A673 (cell line): ENCODE results near the gene KIAA0825. TPM values are rescaled to one million over a fixed set of nuclear protein-coding genes. Genes with fewer than 3 reads are reported as not detected.

Experiments used
- BruUV-seq: library from RNA; stranded (reverse); fragments of 400-500 nt; replicated peaks from 2 replicates; lab custom pipeline; 2021; lab: Mats Ljungman, UMichigan
- CTCF ChIA-PET: fragments of 300-600 bp; sonication (Branson Sonifier 250); formaldehyde crosslinking; loops from one replicate; lab custom pipeline; 2022; ENCODE audit warnings: antibody characterized with exemption; lab: Charles Lee
- POLR2A ChIA-PET: fragments of 300-600 bp; sonication (Branson Sonifier 250); formaldehyde crosslinking; loops from one replicate; lab custom pipeline; 2022; ENCODE audit warnings: antibody characterized with exemption; ENCODE audit not compliant: low non-redundant PET; lab: Charles Lee
- DNase-seq: peaks from one replicate; pipeline ENCODE4 v3.0.0-alpha.2; 2015; ENCODE audit warnings: low spot score
- H3K27ac ChIP-seq: fragments of 200-600 bp; sonication (generic); 2 replicates; pipeline ENCODE4 v1.5.1; 2016; ENCODE audit warnings: mixed run types, low read depth, mild to moderate bottlenecking, mixed read lengths, antibody characterized with exemption, low read length; ENCODE audit not compliant: poor library complexity, severe bottlenecking
- H3K27me3 ChIP-seq: fragments of 200-600 bp; sonication (generic); replicated peaks from 2 replicates; pipeline ENCODE4 v1.6.1; 2017; ENCODE audit warnings: mixed run types, low read depth, mild to moderate bottlenecking, mixed read lengths, antibody characterized with exemption, low read length; ENCODE audit not compliant: insufficient read depth, poor library complexity
- H3K36me3 ChIP-seq: fragments of 200-600 bp; sonication (generic); 2 replicates; pipeline ENCODE4 v1.6.1; 2016; ENCODE audit warnings: mixed run types, mild to moderate bottlenecking, mixed read lengths, antibody characterized with exemption, low read length; ENCODE audit not compliant: insufficient read depth, poor library complexity, severe bottlenecking
- H3K4me1 ChIP-seq: fragments of 200-600 bp; sonication (generic); 2 replicates; pipeline ENCODE4 v1.6.1; 2017; ENCODE audit warnings: mixed run types, mild to moderate bottlenecking, mixed read lengths, antibody characterized with exemption, low read length; ENCODE audit not compliant: insufficient read depth, poor library complexity, severe bottlenecking
- H3K4me3 ChIP-seq: fragments of 200-600 bp; sonication (generic); 2 replicates; pipeline ENCODE4 v1.5.1; 2016; ENCODE audit warnings: low read depth, mixed run types, mild to moderate bottlenecking, mixed read lengths, low read length; ENCODE audit not compliant: poor library complexity, severe bottlenecking
- H3K9me3 ChIP-seq: fragments of 200-600 bp; sonication (generic); 2 replicates; pipeline ENCODE4 v1.6.1; 2016; ENCODE audit warnings: mixed run types, low read depth, mild to moderate bottlenecking, mixed read lengths, antibody characterized with exemption, low read length; ENCODE audit not compliant: poor library complexity, severe bottlenecking
- CTCF ChIP-seq: fragments of 300-800, 200-600 bp; sonication (generic); conservative IDR thresholded peaks from 2 replicates; pipeline ENCODE4 v1.5.1; 2017; ENCODE audit warnings: low read depth, mild to moderate bottlenecking, antibody characterized with exemption, low read length, moderate library complexity, mixed read lengths
- EZH2 ChIP-seq: fragments of 200-600 bp; sonication (generic); IDR thresholded peaks from 2 replicates; pipeline ENCODE4 v1.6.1; 2017; ENCODE audit warnings: borderline replicate concordance, low read depth, mild to moderate bottlenecking, mixed read lengths, antibody characterized with exemption, low read length; ENCODE audit not compliant: poor library complexity, severe bottlenecking
- intact Hi-C: fragments of 100-400 bp; cut with micrococcal nuclease; formaldehyde crosslinking; loops from one replicate; pipeline ENCODE4 v1.10.0; 2022; ENCODE audit not compliant: unreplicated experiment
- total RNA-seq: library from RNA; stranded (reverse); gene quantifications from 2 replicates; pipeline ENCODE4 v1.2.3, GENCODE V29; 2021

Gene KIAA0825
- total RNA-seq, 1 experiment from 2014 or later = 1.2 TPM

- no peak for TF ChIP-seq EZH2
- no peak for TF ChIP-seq CTCF
- no peak for DNase-seq
- Histone ChIP-seq H3K36me3 (no peaks in the 10 kb centered on the region), H3K27me3 (no peaks in the 10 kb centered on the region), H3K9me3 (no peaks in the 10 kb centered on the region), H3K27ac (no peak overlapping the region), H3K4me3 (no peak overlapping the region), H3K4me1 (no peaks in the 10 kb centered on the region)
- CTCF ChIA-PET = no interaction called here
- BruUV-seq = no TSS peak
- POLR2A ChIA-PET = no interaction called here
- intact Hi-C loops = no loop called here
Measured at GRCh38 chr5:94481059-94481458, 137.3 kb downstream of the KIAA0825 start.

- CTCF ChIA-PET = no interaction called here
Measured at GRCh38 chr5:94480486-94480885, 137.9 kb downstream of the KIAA0825 start.

GRCh38 chr5:94473936-94474335 lies 144.5 kb downstream of the KIAA0825 start:
- H3K4me1 ChIP-seq = no peaks in the 10 kb centered on the region
- H3K27me3 ChIP-seq = no peaks in the 10 kb centered on the region
- POLR2A ChIA-PET = no interaction called here
- H3K36me3 ChIP-seq = no peaks in the 10 kb centered on the region
- no peak for TF ChIP-seq CTCF
- no peak for DNase-seq
- no TSS peak for BruUV-seq
- no peaks in the 10 kb centered on the region for H3K9me3 ChIP-seq
- CTCF ChIA-PET = no interaction called here
- H3K4me3 ChIP-seq = no peak overlapping the region
- intact Hi-C loops = no loop called here
- H3K27ac ChIP-seq = no peak overlapping the region

More at GRCh38 chr5:94480486-94480885, 137.9 kb downstream of the KIAA0825 start:
- Histone ChIP-seq H3K9me3 (no peaks in the 10 kb centered on the region), H3K4me3 (no peak overlapping the region), H3K36me3 (no peaks in the 10 kb centered on the region), H3K27ac (no peak overlapping the region), H3K27me3 (no peaks in the 10 kb centered on the region), H3K4me1 (no peaks in the 10 kb centered on the region)
- no TSS peak for BruUV-seq
- no peak for TF ChIP-seq EZH2
- TF ChIP-seq CTCF = no peak
- DNase-seq = no peak
- POLR2A ChIA-PET = no interaction called here
- intact Hi-C loops = no loop called here
